SW 1271 (cell line): ENCODE results near the gene SPNS3.

Source experiments
- DNase-seq, 2 experiments: peaks; one replicate each; lab custom pipeline; 2025; lab: John Stamatoyannopoulos, UW

The SPNS3 gene

DNA sequence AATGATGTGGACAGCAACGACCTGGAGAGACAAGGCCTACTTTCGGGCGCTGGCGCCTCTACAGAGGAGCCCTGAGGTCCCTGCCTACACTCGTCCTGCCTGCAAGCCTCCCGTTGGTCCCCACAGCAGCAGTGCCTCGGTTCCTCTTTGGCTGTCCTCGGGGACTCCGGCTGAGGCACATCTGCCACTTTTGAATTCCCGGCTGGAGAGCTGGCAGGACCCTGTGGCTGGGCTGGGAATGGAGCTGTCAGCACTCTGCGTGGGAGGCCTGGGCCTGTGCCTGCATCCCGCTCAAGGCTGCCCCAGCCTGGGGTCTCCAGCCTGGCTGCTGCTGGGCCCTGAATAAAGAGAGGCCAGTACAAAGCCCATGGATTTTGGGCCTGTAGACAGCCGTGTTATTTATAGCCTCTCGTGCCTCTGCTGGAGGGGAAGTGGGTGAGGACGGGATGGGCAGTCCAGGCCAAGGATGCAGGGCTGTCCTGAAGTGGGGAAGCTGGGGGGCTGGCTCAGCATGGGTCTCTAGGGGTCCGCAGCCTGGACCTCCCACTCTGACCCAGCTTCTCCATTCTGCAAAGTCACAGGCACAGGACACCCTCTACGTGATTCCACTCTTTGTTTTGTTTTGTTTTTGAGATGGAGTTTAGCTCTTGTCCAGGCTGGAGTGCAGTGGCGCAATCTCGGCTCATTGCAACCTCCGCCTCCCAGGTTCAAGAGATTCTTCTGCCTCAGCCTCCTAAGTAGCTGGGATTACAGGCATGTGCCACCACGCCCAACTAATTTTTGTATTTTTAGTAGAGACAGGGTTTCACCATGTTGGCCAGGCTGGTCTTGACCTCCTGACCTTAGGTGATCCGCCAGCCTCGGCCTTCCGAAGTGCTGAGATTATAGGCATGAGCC, 54.3 kb downstream of the SPNS3 start:
- DNase-seq: no peak

DNA sequence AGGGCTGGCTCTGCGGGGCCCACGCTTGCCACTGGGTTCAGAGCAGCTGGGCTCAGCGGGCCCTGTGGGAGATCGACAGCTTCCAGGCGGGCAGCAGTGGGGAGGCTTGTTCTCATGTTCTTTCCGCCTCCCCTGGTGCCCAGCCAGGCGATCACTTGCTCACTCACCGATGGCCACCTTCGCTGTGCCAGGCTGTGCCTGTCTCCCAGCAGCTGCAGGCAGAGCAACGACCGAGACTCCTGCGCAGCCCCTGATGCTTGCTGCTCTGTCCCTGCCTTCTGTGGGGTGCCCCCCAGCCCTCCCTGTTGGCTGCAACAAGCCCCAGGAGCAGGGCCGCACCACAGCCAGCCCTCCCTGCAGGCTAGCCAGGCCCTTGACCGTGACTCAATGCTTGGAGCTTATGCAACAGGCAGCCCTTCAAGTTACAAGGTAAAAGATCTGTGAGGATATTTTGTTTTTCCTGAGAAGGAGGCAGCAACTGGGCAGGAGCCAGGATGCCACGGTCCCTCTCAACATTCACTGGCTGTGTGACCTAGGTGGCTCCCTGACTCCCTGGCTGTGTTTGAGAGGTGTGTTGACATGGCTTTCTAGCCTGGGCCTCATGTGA, 55.4 kb downstream of the SPNS3 start:
- no peak for DNase-seq

DNA sequence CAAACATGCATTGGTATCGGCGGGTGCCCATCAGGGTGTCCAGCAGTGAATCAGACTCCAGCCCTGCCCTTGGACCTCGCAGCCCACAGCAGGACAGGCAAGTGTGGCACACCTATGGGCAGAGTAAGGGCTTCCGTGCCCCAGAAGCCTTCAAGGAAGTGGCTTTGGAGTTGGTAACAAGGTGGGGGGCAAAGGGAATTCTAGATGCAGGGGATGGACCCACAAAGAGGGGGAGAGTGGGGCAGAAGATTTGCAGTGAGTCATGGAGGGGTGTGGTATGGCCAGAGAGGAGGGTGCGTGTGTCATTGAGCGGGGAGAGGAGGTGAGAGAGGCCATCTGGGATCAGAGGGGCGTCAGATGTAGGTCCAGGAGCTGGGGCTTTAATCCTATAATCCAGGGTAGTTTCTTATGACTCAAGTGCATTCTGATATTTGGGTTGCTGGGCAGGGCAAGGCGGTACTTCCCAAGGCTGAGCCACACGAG, 56.4 kb downstream of the SPNS3 start:
- DNase-seq: no peak

DNA sequence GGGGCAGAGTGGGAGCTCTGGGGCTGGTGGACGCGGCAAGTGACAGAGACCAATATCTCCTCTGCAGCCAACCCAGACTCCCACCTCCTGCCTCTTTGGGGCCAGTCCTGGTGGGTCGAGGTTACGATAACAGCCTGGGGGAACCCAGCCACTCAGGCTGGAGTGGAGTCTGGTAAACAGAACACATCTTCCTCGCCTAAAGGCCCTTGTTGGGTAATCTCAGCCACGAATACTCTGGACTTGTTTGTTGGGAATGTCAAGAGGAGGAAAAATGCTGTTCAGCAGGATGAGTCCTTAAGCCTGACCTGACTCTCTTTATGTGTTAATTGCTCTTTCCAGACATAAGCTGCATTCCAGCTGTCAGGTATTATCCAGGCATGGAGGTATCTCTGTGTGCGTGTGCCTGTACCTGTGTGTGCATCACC, 56.9 kb downstream of the SPNS3 start:
- no peak for DNase-seq

DNA sequence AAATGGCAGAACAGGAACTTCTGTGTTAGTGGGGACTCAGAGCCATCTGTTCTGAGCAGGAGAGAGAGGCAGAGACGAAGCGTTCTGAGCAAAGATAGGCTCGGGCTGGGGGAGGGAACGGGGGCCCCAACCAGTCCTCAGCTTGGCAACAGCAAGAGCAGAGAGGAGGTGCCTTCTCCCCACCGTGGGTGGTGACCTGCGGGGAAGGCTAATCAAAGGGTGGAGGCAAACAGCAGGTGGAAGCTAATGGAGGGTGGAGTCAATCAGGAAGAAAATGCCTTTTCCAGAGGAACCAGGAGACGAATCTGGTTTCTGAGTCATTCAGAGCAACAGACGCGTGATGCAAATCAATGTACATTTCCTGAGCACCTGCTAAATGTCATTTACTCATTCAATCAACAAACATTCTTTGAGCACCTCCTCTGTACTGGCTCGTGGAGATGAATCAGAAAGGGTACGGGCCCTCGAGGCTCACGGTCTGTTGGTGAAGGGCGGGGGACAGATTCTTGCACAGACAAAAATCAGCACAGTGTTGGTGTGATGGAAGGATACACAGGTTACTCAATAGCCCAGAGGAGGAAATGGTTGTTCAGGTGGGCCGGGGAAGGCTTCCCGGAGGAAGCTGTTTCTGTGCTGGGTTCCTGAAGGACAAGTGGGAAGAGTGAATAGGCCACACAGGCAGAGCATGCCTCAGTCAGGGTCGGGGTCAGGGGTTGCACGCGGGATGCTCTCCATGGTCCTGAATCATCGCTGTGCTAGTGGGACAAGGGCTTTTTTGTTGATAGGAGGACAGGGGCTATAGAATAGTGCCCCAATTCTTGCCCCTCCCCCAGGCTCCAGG, 59.2 kb downstream of the SPNS3 start:
- no peak for DNase-seq

DNA sequence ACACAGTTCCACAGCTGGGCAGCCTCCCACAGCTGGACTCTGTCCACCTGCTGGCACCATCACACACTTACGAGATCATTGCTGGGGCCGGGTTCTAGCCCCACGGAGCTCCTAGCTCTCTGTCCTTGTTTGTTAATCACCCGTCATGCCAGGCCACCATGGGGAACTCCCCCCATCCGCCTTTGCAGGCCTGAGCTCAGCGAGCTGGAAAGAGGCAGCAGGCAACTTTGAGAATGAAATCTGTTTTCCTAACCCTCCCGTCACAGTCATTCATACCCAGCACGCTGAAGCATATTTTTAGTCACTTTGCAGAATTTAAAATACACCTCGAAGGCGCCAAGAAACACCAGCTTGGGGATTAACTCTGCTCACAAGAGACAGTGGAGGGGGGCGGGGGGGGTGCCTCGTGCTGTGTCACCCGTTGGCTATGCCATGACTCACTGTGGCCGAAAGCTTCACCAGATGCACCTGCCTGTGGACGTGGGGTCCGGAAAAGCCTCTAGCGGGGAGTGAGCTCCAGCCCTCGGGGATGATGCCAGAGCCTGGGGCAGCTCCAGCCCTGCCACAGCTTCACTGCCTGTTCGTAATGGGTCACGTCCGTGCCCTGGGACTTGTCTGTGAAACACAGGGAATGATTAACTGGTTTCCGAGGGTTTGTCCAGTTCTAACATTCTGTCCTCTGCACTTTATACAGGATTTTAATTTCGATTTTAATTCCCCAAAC, 63.5 kb downstream of the SPNS3 start:
- no peak for DNase-seq

DNA sequence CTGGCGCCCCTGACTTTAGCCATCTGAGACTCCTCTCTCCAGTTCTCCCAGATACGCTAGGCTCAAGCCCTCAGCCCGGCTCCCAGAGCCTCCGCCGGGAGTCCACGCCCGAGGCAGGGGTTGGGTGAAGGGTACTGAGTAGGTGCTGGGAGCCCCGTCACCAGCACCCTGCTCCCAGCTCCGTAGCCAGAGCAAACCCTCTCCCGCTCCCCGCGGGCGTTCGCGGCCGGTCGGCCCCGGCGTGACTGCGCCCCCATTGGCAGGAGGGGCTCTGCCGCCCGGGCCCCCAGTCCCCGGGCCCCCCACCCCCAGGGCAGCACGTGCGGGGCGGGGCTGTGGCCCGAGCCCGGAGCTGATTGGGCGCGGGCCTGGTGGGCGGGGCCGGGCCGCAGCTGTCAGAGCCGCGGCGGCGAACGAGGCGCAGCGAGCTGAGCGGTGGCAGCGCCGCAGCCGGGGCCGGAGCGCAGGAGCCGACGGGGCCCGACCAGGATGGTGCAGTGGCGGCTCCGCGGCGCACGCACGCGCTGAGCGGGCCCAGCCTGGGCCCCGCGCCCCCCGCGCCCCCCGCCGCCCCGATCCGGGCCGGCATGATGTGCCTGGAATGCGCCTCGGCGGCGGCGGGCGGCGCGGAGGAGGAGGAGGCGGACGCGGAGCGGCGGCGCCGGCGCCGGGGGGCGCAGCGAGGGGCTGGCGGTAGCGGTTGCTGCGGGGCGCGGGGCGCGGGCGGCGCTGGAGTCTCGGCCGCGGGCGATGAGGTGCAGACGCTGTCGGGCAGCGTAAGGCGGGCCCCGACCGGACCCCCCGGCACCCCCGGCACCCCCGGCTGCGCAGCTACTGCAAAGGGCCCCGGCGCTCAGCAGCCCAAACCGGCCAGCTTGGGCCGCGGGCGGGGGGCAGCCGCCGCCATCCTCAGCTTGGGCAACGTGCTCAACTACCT, 65.0 kb downstream of the SPNS3 start, which contains the start of gene SPNS2:
TSS of gene SPNS2 (plus strand) at position 421 of the 937 bp plus-strand sequence. CDS start at position 588, 167 bp downstream.
- DNase-seq: peak in 1 of 2 experiments; percentile 32

DNA sequence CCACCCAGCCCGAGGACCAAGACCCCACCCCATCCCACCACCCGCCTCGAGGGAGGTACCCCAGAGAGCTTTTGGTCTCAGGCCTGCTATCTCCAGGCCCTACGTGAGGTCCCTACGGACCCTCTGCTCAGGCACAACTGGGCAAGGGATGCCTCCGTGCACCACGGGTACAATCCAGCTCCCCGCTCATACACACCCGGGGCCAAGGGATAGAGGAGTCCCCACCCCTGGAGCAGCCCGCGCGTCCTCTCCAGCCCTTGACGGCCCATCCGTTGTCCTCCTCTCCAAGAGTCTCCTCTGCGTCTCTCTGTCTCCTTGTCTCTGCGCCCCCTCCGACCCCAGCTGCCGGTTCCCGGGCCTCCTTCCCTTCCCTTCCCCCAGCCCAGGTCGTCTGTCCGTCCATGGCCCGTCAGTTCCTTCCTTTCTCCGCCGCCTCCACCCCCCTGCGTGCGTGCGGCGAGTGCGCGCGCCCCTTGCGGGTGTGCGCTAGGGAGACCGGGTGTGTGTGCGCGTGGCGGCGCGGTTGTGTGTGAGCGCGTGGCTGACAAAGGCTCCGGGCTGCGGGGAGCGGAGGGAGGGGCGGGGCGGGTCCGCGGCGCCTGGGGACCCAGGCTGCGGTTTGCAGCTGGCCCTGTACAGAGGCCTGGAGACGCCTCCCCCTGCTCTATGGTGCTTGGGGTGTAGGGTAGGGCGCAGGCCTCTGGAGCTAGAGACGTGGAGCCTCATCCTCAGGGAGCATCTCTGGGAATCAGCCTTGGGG, 65.9 kb downstream of the SPNS3 start:
- DNase-seq: no peak

DNA sequence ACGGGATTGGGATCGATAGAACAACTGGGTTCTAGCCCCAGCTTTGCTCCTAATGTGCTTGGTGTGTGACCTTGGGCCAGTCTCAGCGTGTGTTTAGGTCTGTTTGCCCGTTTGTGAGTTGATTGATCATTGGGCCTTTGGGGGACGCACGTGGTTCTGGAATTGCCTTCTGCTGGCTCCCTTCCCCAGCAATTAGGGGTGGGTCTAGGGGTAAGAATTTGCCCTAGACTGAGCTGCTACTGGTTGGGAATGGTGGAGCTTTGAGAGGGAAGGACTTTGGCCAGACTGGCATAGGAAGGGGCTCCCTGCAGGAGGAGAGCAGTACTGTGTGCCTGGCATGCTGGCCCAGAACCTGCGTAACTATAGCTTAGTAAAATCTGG, 66.4 kb downstream of the SPNS3 start:
- no peak for DNase-seq

DNA sequence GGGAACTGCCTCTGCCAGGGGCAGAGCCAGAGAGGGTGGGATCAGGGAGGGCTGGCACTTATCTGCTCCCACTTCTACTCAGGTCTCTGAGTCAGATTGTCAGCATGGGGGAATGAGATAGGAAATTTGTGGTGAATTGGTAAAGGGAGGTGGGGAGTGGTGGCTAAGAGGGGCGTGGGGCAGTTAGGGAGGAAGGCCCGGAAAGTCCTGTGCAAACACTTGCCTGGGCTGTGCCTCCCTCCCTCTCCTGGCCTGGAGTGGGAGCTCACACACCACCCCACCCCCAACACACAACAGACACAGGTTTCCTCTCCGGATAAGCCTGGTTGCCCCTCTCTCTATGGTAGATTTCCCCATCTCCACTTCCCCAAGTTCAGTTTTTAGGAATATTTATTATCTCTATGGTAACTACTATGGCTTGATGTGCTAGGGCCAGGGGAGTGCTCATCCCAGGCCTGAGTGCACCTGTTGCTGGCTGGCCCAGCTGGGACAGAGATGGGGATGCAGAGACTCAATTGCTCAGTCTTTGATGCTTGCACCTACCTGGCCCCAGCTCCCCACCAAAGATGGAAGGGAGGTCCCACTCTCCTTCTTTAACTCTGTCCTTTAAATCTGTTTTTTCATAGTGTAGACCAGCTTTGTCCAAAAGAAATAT, 67.7 kb downstream of the SPNS3 start:
- no peak for DNase-seq

DNA sequence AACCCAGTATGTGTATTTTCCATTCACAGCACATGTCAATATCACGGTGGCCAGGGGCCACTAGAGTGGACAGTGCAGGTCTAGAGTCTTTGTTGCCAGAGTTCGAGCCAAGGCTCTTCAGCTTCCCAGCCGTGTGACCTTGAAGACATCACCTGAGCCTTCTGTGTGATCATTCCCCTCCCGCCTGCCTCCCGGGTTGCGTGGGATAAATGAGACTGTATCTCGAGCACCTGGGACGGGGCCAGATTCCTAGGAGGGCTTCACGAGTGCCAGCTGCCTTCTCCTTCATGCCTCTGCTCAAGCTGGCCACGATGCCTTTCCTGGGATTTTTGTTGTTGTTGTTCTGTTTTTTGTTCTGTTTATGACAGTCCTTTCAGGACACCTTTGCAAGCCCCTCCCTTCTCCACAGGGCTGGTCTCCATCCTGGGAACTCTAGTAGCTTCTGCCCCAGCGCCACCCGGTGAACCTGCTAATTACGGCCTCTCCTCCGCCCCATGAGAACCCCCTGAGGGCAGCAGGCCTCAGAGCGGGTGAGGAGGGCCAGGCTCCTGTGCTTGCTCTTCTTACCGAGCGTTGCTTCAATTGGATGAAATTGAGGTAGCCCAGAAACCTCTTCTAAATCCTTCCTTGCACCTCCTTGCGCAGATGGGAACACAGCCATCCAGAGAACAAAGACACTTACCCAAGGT, 68.9 kb downstream of the SPNS3 start:
- no peak for DNase-seq

DNA sequence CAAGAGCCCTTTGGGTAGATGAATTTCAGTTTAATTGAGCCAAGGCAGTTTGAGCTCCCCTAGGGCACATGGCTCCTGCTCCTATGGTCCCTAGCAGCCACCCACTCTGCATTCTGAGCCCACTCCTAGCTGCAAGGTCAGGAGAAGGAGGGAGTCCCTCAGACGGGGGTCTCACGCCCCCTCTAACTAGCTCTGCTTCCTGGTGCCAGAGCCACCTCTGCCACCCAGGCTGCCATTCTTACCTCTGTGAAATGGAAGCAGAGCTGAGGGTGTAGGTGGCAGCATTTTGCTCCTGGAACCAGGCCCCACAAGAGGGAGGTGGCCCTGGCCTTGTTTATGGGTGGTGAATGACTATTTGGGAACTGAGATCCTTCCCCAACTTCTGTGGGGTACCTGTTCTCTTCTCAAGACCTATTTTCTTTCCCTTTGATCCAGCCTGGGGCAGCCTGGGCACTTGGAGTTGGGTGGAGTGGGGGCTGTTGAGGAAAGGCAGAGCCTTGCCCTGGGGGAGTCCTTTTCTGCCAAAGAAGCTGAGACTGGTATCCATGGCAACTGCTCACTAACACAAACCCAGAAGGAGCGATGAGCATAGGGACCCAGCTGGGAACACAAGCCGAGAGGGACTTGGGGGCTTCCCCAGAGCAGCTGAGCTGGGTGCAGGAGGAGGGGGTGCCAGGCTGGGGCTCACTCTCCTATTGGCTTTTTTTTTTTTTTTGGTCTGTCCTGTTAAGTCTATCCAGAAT, 69.7 kb downstream of the SPNS3 start:
- DNase-seq: no peak

DNA sequence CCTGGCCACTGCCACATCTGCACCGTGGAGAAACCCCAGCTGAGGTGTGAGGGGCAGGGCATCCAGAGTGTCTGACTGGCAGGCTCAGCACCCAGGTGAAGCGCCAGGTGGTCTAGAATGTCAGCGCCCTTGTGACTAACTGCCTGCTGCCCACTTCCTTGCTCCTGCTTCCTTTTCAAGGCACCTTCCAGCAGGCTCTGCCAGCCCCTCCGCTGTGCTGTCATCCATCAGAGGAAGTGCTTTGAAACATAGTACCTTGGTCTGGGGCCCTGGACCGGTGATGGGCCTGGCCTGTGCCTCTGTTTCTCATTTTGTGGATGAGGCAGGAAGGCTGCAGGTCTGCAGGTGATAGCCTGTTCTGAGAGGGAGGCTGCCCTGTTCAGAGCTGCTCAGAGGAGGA, 70.4 kb downstream of the SPNS3 start:
- no peak for DNase-seq

DNA sequence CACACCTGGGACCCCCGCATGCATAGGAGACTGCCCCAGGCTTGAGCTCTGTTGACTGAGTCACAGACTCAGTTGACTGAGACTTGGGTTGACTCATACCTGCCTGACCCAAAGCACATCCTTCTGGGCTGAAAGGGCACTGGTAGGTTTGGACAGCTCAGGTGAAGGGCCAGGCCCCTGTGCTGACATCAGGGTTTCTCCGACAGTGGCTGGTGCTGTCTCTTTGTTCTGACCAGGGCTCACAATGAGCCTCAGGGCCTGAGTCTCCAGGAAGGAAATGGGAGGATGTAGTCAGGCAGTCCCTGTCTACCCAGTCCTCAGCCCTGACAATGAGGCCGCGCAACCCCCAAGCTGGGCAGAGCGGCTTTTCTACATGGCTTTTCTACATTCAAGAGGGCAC, 71.4 kb downstream of the SPNS3 start:
- DNase-seq: no peak

DNA sequence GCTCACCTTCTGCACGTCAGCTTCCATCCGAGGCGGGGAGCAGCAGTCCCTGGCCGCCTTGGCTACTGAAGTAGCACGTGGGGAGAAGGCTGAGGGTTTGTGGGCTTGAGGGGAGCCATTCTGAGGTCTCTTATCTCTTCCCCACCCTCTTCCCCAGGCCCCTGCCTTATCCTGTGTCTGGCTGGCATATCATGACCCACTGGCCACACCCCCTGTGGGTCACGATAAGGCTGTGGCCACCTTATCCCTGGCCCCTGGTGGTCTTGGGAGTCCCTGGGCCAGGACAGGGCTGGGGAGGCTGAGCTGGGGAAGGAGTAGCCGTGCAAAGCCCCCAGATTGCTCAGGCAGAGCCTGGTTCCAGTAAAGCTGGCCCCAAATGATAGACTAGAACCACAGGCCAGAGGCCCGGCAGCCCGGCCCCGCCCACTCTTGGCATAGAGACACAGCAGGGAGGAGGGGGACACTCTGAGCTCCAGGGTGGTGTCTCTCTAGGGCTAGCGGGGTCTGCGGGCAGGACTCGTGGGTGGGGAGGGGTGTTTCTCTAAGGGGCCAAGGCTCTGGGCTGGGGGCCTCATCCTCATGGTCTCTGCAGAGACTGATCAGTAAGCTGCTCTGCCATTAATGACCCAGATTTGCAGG, 72.6 kb downstream of the SPNS3 start:
- DNase-seq: no peak

DNA sequence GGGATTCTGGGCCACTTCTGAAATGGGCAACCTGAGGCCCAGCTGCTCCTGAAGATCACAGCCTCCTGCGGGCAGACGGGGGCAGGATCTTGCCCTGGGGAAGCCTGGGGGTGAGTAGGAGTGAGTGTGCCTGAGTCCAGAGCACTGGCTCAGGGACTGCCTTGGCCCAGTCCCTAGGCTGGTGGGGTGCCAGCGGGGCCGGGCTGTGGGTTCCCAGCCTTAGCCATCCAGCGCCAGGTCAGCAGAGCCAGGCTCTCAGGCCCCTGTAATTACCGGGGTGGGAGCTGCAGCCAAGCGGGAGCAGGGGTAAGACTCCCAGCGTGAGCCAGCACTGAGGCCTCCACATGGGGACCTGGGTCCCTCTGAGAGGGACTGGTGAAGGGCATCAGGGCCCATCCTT, 73.2 kb downstream of the SPNS3 start:
- no peak for DNase-seq

DNA sequence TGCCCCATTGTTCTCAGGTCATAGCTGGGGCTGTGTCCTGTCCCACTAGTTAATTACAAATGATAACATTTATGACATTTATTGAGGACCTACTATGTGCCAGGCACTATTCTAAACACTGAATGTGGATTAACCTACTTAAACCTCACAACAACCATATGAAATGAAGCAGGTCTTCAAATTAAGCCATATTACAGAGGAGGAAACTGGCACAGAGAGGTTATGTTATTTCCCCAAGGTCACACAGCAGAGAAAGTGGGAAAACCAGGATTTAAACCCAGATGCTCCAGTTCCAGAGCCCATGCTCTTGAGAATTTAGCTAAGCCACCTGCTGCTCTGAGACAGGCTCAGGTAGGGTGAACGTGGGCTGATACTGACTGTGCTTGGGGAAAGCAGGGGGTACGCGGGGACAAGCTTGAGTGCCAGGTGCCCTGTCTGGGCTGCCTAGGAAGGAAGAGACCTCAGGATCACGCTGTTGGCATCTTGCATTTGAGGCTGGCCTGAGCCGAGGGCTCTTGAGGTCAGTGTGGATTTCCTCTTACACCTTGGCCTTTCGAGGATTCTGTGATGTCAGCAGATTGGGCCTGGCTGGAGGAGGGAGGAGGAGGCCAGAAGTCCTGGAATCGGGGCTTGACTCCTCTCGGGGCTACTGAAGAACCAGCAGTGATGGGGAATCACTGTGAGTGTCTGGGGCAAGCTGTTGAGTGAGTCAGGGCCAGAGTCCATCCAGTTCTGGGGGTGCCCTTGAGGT, 73.8 kb downstream of the SPNS3 start:
- no peak for DNase-seq
